ENCODE measurements around the gene NAPSA. TPM values are rescaled to one million over a fixed set of nuclear protein-coding genes. Genes with fewer than 3 reads are reported as not detected.

The NAPSA gene
- total and polyA plus RNA-seq, 10 of the 15 experiments (the other 5 are each of a cell fraction or from before 2014, with no cell fraction given): 6.7 to 45.4 (median 17.1) TPM

Other genes starting within 250 kb of the NAPSA start
Only the 7 nearest of the 12 such genes appear.
- 0.16 and 0.45 TPM in 2 replicates for gene KCNC3, start 36.3 kb downstream of the NAPSA start, total RNA-seq (2014; rRNA removed)
- 0.27 and 0.32 TPM in 2 replicates for gene KCNC3, start 36.3 kb downstream of the NAPSA start, total RNA-seq (2014; rRNA removed; fragmentation: Illumina TruSeq; extraction: Trizol)
- gene KCNC3, start 36.3 kb downstream of the NAPSA start, total RNA-seq (2021): 2.4 and 3.8 TPM in 2 replicates
- 0.24 and 0.43 TPM in 2 replicates for gene KCNC3, start 36.3 kb downstream of the NAPSA start, polyA plus RNA-seq (2011; rRNA removed)
- 1.1 and 1.5 TPM in 2 replicates for gene KCNC3, start 36.3 kb downstream of the NAPSA start, polyA plus RNA-seq (2014; fragmentation: Illumina TruSeq; extraction: Trizol)
- not detected for gene KCNC3, start 36.3 kb downstream of the NAPSA start, polyA plus RNA-seq (2014; fragmentation: Nextera tagmentation; extraction: Ambion mirVana)
- 1.9 and 2.5 TPM in 2 replicates for gene KCNC3, start 36.3 kb downstream of the NAPSA start, polyA plus RNA-seq (2014; rRNA removed)
- under 1 TPM; 0.08 to 0.10 TPM for gene KCNC3, start 36.3 kb downstream of the NAPSA start, polyA plus RNA-seq (2016; fragmentation: Nextera tagmentation; extraction: Ambion mirVana)
- gene NR1H2, start 10.8 kb upstream of the NAPSA start, total RNA-seq (2014; rRNA removed): 44.8 and 45.2 TPM in 2 replicates
- gene NR1H2, start 10.8 kb upstream of the NAPSA start, total RNA-seq (2014; rRNA removed; fragmentation: Illumina TruSeq; extraction: Trizol): 15.6 and 17.2 TPM in 2 replicates
- gene NR1H2, start 10.8 kb upstream of the NAPSA start, total RNA-seq (2021): 43.3 and 44.5 TPM in 2 replicates
- gene NR1H2, start 10.8 kb upstream of the NAPSA start, polyA plus RNA-seq (2011; rRNA removed): 12.3 and 26.9 TPM in 2 replicates
- 1.8 and 16.2 TPM in 2 replicates for gene NR1H2, start 10.8 kb upstream of the NAPSA start, polyA plus RNA-seq (2014; fragmentation: Illumina TruSeq; extraction: Trizol)
- gene NR1H2, start 10.8 kb upstream of the NAPSA start, polyA plus RNA-seq (2014; fragmentation: Nextera tagmentation; extraction: Ambion mirVana): 1 to 10 TPM in 1 of 2 experiments, under 1 TPM in 1; 0.05 to 1.3 TPM
- gene NR1H2, start 10.8 kb upstream of the NAPSA start, polyA plus RNA-seq (2014; rRNA removed): 52.4 and 53.3 TPM in 2 replicates
- 10 to 100 TPM; 45.7 to 54.2 TPM for gene NR1H2, start 10.8 kb upstream of the NAPSA start, polyA plus RNA-seq (2016; fragmentation: Nextera tagmentation; extraction: Ambion mirVana)
- gene POLD1, start 18.7 kb upstream of the NAPSA start, total RNA-seq (2014; rRNA removed): 121 and 141 TPM in 2 replicates
- gene POLD1, start 18.7 kb upstream of the NAPSA start, total RNA-seq (2014; rRNA removed; fragmentation: Illumina TruSeq; extraction: Trizol): 28.6 and 31.8 TPM in 2 replicates
- 146 and 165 TPM in 2 replicates for gene POLD1, start 18.7 kb upstream of the NAPSA start, total RNA-seq (2021)
- 10.4 and 25.7 TPM in 2 replicates for gene POLD1, start 18.7 kb upstream of the NAPSA start, polyA plus RNA-seq (2011; rRNA removed)
- gene POLD1, start 18.7 kb upstream of the NAPSA start, polyA plus RNA-seq (2014; fragmentation: Illumina TruSeq; extraction: Trizol): 1.9 and 18.1 TPM in 2 replicates
- gene POLD1, start 18.7 kb upstream of the NAPSA start, polyA plus RNA-seq (2014; fragmentation: Nextera tagmentation; extraction: Ambion mirVana): 1 to 10 TPM in 1 of 2 experiments, under 1 TPM in 1; 0.76 to 6.5 TPM
- 95.1 and 110 TPM in 2 replicates for gene POLD1, start 18.7 kb upstream of the NAPSA start, polyA plus RNA-seq (2014; rRNA removed)
- 100 to 1,000 TPM; 111 to 118 TPM for gene POLD1, start 18.7 kb upstream of the NAPSA start, polyA plus RNA-seq (2016; fragmentation: Nextera tagmentation; extraction: Ambion mirVana)
- gene SPIB, start 53.3 kb upstream of the NAPSA start, total RNA-seq (2014; rRNA removed): 106 and 123 TPM in 2 replicates
- gene SPIB, start 53.3 kb upstream of the NAPSA start, total RNA-seq (2014; rRNA removed; fragmentation: Illumina TruSeq; extraction: Trizol): 28.3 and 30.4 TPM in 2 replicates
- 85.0 and 90.7 TPM in 2 replicates for gene SPIB, start 53.3 kb upstream of the NAPSA start, total RNA-seq (2021)
- 22.6 and 58.4 TPM in 2 replicates for gene SPIB, start 53.3 kb upstream of the NAPSA start, polyA plus RNA-seq (2011; rRNA removed)
- gene SPIB, start 53.3 kb upstream of the NAPSA start, polyA plus RNA-seq (2014; fragmentation: Illumina TruSeq; extraction: Trizol): 22.0 and 34.8 TPM in 2 replicates
- gene SPIB, start 53.3 kb upstream of the NAPSA start, polyA plus RNA-seq (2014; fragmentation: Nextera tagmentation; extraction: Ambion mirVana): 10 to 100 TPM in 1 of 2 experiments, 1 to 10 TPM in 1; 3.5 to 14.0 TPM
- 89.3 and 90.4 TPM in 2 replicates for gene SPIB, start 53.3 kb upstream of the NAPSA start, polyA plus RNA-seq (2014; rRNA removed)
- gene SPIB, start 53.3 kb upstream of the NAPSA start, polyA plus RNA-seq (2016; fragmentation: Nextera tagmentation; extraction: Ambion mirVana): 10 to 100 TPM; 53.6 to 60.2 TPM
- 0.49 and 0.51 TPM in 2 replicates for gene MYBPC2, start 67.3 kb upstream of the NAPSA start, total RNA-seq (2014; rRNA removed)
- gene MYBPC2, start 67.3 kb upstream of the NAPSA start, total RNA-seq (2014; rRNA removed; fragmentation: Illumina TruSeq; extraction: Trizol): 0.37 and 0.67 TPM in 2 replicates
- 0.90 and 1.4 TPM in 2 replicates for gene MYBPC2, start 67.3 kb upstream of the NAPSA start, total RNA-seq (2021)
- 0.06 and 0.15 TPM in 2 replicates for gene MYBPC2, start 67.3 kb upstream of the NAPSA start, polyA plus RNA-seq (2011; rRNA removed)
- 0.56 and 0.73 TPM in 2 replicates for gene MYBPC2, start 67.3 kb upstream of the NAPSA start, polyA plus RNA-seq (2014; fragmentation: Illumina TruSeq; extraction: Trizol)
- gene MYBPC2, start 67.3 kb upstream of the NAPSA start, polyA plus RNA-seq (2014; fragmentation: Nextera tagmentation; extraction: Ambion mirVana): under 1 TPM; 0.09 to 0.10 TPM
- 0.65 and 0.72 TPM in 2 replicates for gene MYBPC2, start 67.3 kb upstream of the NAPSA start, polyA plus RNA-seq (2014; rRNA removed)
- 1 to 10 TPM; 1.9 to 2.6 TPM for gene MYBPC2, start 67.3 kb upstream of the NAPSA start, polyA plus RNA-seq (2016; fragmentation: Nextera tagmentation; extraction: Ambion mirVana)
- 62.4 and 66.3 TPM in 2 replicates for gene EMC10, start 110.9 kb upstream of the NAPSA start, total RNA-seq (2014; rRNA removed)
- 24.2 and 26.3 TPM in 2 replicates for gene EMC10, start 110.9 kb upstream of the NAPSA start, total RNA-seq (2014; rRNA removed; fragmentation: Illumina TruSeq; extraction: Trizol)
- gene EMC10, start 110.9 kb upstream of the NAPSA start, total RNA-seq (2021): 76.2 and 77.3 TPM in 2 replicates
- 13.8 and 22.4 TPM in 2 replicates for gene EMC10, start 110.9 kb upstream of the NAPSA start, polyA plus RNA-seq (2011; rRNA removed)
- 3.5 and 18.2 TPM in 2 replicates for gene EMC10, start 110.9 kb upstream of the NAPSA start, polyA plus RNA-seq (2014; fragmentation: Illumina TruSeq; extraction: Trizol)
- gene EMC10, start 110.9 kb upstream of the NAPSA start, polyA plus RNA-seq (2014; fragmentation: Nextera tagmentation; extraction: Ambion mirVana): 1 to 10 TPM; 2.5 to 5.5 TPM
- gene EMC10, start 110.9 kb upstream of the NAPSA start, polyA plus RNA-seq (2014; rRNA removed): 61.0 and 69.1 TPM in 2 replicates
- gene EMC10, start 110.9 kb upstream of the NAPSA start, polyA plus RNA-seq (2016; fragmentation: Nextera tagmentation; extraction: Ambion mirVana): 1 to 10 TPM; 6.8 to 8.9 TPM
- gene GARIN5A, start 111.2 kb upstream of the NAPSA start, total RNA-seq (2014; rRNA removed): 0.22 TPM in 1 of 2 replicates, not detected in the other
- gene GARIN5A, start 111.2 kb upstream of the NAPSA start, total RNA-seq (2014; rRNA removed; fragmentation: Illumina TruSeq; extraction: Trizol): not detected in 2 replicates
- 0.37 TPM in 1 of 2 replicates, not detected in the other for gene GARIN5A, start 111.2 kb upstream of the NAPSA start, total RNA-seq (2021)
- 0.22 TPM in 1 of 2 replicates, not detected in the other for gene GARIN5A, start 111.2 kb upstream of the NAPSA start, polyA plus RNA-seq (2011; rRNA removed)
- gene GARIN5A, start 111.2 kb upstream of the NAPSA start, polyA plus RNA-seq (2014; fragmentation: Illumina TruSeq; extraction: Trizol): not detected in 2 replicates
- under 1 TPM in 1 of 2 experiments, not detected in 1; 0.18 TPM for gene GARIN5A, start 111.2 kb upstream of the NAPSA start, polyA plus RNA-seq (2014; fragmentation: Nextera tagmentation; extraction: Ambion mirVana)
- gene GARIN5A, start 111.2 kb upstream of the NAPSA start, polyA plus RNA-seq (2014; rRNA removed): 0.53 TPM in 1 of 2 replicates, not detected in the other
- 1 to 10 TPM in 1 of 2 experiments, under 1 TPM in 1; 0.25 to 1.2 TPM for gene GARIN5A, start 111.2 kb upstream of the NAPSA start, polyA plus RNA-seq (2016; fragmentation: Nextera tagmentation; extraction: Ambion mirVana)

Data from GM12878 (cell line).